Left renal pelvis (tissue), 4 donors: ENCODE measurements around the gene NLRP10. TPM values are rescaled to one million over a fixed set of nuclear protein-coding genes. Genes with fewer than 3 reads are reported as not detected.

Experiments
- DNase-seq, 4 donors: peaks; one replicate each; pipeline ENCODE4 v3.0.0-alpha.2; 2013; ENCODE audit warnings: low read depth in 4 of 4, low spot score in 3 of 4
- polyA plus RNA-seq, 4 donors: library from polyadenylated mRNA; unstranded; fragments of 120-200 nt; gene quantifications; one replicate each; pipeline ENCODE4 v1.2.1, GENCODE V29; 2013; ENCODE audit not compliant: insufficient read length in 4 of 4

Gene NLRP10
- polyA plus RNA-seq, 4 donors, result not detected

DNA sequence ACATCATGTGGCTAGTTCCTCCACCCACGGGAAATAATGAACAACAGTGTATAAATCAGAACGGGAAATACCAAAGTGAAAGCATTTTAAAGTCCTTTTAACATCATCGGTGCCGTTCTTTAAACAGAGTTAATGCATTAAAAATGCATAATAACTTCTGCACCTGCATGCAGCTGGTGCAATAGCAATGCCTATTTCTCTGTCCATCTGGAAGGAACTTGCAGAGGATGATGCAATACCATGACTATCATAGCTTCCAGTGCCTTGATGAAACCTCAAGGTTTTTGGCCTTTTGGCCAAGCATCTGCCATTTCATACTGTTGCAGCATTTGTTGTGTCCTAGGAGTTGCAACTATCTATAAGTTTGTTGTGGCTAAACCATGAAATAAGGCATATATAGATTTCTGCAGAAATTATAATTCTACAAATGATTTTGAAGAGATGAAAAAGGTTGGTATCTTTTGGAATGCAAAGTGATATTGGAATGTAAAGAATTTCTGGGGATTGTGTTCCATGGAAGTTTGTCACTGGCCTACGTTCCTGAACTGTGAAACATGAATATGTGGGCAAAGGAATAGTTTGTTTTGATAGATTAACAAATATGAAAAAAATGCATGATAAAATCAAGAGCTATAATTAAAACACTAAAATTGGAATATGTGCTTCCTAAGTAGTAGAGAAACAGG lies 12.1 kb upstream of the NLRP10 start:
- DNase-seq, result no peak

DNA sequence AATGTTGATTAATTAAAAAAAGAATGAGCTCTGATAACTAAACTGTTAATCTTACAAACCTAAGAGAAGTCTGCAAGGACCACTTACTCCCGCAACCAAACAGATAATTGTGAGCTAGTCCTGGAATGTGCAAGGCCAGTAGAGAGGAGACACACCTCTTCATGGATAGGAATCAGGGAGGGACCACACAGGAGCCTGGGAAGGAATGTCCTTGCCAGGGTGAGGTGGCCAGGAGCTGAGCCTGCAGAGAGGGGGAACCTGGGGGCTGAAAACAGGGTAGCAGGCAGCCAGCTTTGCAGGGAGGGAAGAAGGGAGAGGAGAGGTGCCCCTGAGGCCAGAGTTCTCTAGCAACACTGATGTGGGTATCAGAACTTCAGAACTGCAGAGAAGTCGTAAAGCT lies 9.4 kb upstream of the NLRP10 start:
- DNase-seq, result no peak

DNA sequence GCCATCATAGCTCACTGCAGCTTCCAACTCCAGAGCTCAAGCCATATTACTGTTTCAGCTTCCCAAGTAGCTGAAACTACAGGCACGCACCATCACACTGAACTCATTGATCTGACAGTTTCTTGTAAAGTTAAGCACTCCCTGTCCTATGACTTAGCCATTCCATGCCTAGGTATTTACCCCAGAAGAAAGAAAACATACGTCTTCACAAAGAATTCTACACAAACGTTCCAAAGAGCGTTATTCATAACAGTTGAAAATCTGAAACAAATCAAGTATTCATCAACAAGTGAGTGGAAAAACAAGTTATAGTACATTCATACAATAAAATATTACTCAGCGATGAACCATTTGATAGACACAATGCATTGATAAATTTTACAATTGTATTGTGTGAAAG lies 7.8 kb upstream of the NLRP10 start:
- no peak for DNase-seq

DNA sequence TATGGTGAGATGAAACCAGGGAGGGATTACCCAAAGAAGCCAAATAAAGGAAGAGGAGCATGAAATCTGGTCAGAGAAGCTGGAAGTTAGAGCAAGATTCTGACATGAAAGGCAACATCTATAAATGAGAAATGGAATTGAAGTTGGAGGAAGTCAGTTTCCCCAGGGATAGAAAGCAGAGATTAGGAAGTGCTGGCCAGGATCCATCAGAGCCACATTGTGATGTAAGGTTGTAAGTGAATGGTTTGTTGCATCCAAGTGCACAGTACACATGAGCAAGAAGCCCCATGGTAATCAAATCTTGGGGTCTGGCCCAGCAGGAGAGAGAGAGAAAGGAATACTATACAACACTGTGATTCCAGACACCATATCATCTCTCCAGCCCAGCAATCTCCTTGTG lies 6.6 kb upstream of the NLRP10 start:
- no peak for DNase-seq

DNA sequence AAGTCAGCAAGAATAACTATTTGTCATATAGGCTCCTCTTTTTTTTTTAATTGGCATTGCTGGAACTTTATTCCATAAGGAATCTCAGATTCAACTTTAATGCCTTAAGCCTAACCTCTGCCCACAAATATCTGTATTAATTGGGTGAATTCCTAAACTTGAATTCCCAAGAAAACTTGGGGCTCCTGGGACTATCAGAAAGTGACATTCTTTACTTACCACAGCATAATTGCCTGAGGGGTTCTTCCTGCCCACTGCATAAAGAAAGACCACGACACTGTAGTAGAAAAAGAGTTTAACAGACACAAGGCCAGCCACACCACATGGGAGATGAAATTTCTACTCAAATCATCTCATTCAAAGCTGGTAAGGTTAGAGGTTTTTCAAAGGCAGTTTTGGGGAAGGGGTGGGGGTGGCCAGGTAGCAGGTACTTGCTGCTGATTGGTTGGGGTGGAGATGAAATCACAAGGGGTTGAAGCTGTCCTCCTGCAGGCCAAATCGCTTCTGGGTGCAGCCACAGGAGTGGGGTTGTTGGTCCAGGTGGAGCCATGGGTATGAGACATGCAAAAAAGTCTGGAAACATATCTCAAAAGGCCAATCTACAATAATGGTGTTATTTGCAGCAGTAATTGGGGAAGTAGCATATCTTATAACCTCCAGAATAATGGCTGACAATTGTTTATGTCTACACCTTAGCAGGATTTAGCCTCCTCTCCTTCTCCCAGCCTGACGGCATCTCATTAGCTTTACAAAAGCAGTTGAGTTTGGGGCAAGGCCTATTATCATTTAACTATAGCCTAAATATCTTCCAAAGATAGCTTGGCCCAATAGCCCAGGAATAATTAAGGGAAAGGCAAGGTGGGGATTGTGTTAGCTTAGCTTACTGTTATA lies 4.8 kb upstream of the NLRP10 start:
- DNase-seq, result no peak

DNA sequence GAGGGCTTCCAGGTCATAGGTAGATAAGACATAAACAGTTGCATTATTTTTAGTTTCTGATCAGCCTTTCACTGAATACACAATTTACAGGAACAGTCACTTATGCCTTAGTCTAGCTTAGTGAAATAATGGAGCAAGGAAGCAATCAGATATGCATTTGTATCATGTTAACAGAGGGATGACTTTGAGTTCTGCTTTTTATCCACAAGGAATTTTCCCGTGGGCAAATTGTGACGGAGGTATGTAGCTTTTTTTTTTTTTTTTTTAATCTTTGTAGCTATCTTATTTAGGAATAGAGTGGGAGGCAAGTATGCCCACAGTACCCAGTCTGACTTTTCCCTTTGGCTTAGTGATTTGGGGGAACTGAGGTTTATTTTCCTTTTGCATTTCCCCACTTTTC lies 3.4 kb upstream of the NLRP10 start:
- no peak for DNase-seq

DNA sequence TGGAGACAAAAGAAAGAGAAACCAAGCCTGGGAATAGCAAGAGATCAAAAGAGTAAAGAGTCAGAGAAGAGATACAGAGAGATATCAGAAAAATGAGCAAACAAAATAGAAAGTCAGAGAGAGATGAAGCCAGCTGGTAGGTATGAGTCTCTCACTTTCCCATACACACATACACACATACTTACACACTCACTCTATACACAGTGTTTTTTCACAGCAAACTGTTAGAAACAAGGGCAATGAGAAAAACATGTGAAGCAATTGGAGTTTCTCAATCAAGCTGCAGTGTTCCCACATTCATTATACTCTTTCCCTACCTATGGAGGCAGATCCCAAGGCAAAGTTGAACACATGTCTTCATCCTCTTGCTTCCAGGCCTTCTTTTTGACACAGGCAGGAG lies 2.6 kb upstream of the NLRP10 start:
- DNase-seq, result no peak

DNA sequence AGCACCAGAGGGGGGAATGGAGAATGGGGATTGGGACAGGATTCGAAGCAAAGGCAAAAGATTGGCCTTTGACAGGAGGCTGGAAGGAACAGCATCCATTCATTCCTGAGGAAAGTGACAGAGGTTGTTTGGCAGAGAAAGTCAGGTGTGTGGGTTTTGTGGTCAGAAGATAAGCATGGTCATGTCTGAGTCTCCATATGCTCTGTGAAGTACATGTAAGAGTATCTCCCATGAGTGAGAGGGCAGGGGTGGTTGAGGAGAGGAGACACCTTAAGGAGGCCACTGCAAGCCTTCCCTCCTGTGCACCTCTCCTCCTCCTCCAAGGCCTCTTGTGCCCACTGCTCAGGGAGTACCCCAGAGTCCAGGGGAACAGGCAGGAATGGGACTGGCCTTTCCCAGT lies 1.9 kb upstream of the NLRP10 start:
- DNase-seq, result no peak

DNA sequence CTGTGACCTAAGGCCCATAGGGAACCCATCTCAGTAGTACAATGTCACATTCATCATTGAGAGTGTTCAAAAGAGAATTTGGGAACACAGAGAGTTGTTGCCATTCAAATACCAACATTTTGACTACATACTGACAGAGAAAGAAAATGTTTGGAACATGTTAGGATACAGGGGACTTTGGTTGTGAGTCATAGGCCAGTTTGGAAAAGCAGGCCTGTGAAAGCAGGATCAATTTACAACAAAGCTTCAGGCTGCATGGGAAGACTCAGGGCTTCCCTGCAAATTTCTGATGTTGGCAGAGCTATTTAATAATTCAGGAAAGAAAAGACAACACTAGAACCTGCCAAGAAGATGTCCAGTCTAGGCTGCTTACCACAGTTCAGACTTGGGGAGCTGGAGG lies 374 bp downstream of the NLRP10 start:
- DNase-seq, result no peak

DNA sequence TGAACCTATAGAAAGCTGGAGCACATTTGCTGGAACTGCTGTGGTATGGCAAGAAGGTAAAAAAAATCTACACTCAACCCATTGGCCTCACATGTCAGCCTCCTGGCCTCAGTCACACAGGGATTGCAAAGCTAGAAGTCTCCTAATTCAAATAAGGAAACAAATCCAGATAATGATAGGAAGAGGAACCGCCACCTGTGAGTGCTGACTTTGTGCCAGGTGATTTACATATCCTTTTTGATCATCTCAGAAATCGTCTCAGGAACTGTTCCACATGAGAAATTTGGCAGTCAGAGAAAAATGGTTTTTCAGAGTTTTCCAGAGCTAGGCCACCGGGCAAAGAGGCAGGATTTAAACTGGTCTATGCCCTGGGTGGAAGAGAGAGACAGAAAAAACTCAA lies 986 bp downstream of the NLRP10 start:
- DNase-seq, result no peak

DNA sequence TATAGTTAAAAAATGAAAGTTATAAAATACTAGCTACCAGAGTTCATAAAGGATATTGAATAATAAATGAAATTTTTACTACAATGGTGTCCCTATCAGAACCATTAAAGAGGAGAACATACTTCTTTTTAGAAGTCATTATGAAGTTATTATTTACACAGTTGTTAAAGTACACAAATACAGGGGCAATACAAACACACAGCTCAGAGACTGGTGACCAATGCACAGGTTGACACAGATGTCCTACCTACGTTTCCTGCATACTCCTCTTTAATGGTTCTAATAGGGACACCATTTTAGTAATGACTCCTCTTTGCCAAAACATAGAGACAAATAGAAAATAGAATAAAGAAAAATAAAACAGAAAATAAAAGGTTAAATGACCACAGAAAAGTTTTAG lies 10.1 kb downstream of the NLRP10 start:
- no peak for DNase-seq

DNA sequence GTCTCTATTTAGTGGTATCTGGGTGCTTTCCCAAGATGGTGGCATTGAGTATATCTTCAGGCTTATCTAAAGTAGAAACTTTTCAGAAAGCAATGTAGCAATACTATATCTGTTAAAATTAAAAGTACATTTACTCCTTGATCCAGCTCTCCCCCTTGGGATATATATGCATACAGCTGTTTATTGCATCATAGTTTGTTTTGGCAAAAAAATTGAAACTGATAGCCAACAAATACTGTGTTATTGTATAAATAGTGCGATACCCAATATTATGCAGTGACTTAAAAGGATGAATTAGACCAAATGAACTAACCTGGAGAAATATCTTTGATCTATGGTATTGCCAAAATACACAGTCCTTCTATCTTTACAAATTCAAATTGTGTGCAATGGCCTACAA lies 15.3 kb downstream of the NLRP10 start:
- no peak for DNase-seq

DNA sequence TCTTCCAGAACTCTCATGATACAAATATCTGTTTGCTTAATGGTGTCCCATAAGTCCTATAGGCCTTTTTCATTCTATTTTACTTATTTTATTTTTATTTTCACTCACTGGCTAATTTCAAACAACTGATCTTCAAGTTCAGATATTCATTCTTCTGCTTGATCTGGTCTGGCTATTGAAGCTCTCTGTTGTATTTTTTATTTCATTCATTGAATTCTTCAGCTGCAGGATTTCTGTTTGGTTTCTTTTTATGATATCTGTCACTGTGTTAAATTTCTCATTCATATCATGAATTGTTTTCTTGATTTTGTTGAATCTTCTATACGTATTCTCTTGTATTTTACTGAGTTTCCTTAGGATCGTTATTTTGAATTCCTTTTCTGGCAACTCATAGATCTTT lies 21.1 kb downstream of the NLRP10 start:
- DNase-seq, result no peak

DNA sequence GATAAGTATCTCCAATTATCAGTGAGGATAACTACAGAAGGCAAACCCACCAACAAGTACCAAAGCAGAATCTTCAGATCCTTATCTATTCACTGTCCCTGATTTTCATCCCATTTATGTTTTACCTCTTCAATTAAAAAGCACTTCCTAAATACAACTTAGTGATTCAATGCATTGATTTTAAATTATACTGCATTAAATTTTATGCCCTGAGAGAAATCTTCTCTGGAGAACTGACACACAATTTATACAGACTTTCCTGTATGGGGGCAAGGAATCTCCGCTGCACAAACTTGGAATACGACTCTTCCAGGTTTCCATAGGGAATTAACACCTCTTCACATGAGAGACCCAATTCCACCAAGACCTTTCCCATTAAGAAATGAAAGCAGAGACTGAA lies 23.6 kb downstream of the NLRP10 start, which contains the start of gene OR10A3:
Gene OR10A3, minus strand, starts transcription at position 101 of the 400 bp plus-strand sequence. CDS start 2,188 bp downstream, outside the sequence.
- DNase-seq, result no peak

DNA sequence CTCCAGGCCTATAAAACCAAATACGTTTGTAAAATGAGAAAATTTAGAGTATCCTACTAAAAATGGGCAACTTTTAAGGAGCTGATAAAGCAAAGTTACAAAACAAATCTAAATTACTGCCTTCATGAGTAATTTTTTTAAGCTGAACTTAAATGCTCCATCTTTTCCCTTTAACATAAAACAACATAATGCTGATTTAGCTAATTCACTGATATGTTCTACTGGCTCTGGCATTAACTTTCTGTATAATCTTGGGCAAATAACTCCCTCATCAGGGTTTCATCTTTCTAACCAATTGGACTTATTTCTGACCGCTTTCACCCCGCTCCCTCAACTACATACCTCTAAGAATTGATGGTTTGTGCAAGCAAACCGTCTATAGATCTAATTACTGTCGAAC lies 24.1 kb downstream of the NLRP10 start:
- no peak for DNase-seq

DNA sequence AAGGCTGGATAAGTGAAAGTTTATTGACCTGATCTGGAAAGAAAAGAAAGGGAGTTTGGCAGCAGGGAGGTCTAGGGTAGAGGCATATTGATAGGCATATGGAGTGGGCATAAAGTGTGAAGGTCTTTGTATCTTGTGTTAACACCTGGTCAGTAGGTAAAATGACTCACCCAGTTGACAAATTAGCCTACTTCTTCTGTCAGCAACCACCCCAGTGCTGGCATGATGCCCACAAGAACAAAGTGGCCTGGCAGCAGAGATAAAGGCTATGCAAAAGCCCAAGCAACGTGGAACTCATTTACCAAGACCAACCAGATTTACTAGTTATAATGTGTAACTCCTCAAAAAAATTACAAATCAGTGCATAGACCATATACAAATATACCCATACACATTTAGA lies 28.6 kb downstream of the NLRP10 start:
- DNase-seq, result no peak

DNA sequence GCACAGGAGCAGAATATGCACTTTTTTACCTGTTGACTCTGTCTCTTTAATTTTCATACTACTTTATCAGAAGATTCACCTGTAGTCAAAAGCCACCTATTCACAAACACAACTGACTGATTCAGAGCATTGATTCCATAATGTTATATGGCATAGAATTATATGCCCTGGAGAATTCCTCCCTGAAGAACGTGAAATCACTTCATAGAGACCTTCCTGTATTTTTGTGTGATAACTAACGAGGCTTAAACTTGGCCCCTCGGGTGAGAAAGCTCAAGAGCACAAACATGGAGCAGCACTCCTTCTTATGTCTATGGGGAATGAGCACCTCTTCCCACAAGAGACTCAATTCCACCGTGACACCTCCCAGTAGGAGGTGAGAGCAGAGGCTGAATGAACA lies 34.1 kb downstream of the NLRP10 start, which contains the start of gene OR10A6:
Gene OR10A6, minus strand, starts transcription at position 101 of the 400 bp plus-strand sequence. CDS start 2,606 bp downstream, outside the sequence.
- DNase-seq, result no peak

DNA sequence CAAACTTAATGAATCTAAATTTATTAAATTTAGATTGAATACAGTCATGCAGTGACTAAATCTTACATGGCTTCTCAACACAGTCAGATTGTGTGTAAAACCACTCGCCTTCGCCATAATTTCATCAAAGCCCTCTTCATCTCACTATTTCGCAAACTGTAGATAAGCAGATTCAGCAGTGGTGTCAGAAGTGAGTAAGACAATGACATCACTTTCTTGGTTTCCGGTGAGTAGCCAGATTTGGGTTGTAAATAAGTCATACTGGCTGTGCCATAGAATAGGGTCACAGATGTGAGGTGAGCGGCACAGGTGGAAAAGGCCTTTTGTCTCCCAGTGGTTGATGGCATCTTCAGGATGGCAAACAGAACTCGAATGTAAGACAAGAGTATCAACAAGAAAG lies 37.6 kb downstream of the NLRP10 start:
- DNase-seq, result no peak

DNA sequence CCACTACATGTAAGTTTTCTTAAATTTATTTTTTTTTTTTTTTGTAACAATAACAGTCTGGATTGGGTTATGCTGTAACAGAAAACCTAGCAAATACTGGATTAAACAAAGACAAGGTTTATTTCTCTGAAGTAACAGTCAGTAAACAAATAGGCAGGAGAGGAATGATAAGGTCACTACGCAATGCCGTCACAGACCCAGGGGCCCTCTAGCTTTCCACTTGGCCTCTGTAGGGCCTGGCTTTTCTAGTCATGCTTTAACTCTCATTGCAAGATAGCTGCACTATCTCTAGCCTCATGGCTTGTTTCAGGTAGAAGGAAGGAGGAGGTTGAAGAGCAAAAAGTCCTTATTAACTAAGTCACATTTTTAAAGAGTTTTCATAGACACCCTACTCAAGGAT lies 40.7 kb downstream of the NLRP10 start:
- DNase-seq, result no peak

DNA sequence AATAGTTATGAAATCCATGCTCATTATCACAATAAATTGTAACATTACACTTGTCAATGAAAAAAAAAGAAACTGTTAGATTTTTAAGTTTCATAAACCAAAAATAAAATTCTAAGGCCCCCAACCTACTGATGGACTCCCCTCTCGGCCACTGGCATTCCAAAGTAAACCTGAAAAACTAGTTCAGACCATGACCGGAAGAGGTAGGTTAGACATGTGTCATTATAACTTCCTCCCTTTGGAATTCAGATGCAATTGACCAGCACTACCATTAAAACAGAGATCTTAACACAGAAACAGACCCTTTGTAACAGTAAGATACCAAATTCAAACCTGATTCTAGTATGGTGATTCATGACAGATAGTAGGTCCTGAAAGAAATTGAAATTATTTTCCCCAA lies 47.1 kb downstream of the NLRP10 start:
- DNase-seq, result no peak
